Spleen (tissue), 11 donors: Measurements from ENCODE around the gene WNT9B. TPM values are rescaled to one million over a fixed set of nuclear protein-coding genes. Genes with fewer than 3 reads are reported as not detected.

Experiments
- DNase-seq: peaks from one replicate; pipeline ENCODE4 v3.0.0-alpha.2; 2020
- H3K27ac ChIP-seq, 8 donors: fragments of 200-600 bp; sonication (generic) in 7 of 8; 1 replicate in 4 of 8; 2 replicates in 4 of 8; pipeline versions ENCODE4 v1.5.0 to v1.8.0; 2016 to 2021; ENCODE audit warnings: inconsistent platforms in 4 of 8, mild to moderate bottlenecking in 4 of 8, moderate library complexity in 1 of 8
- H3K27me3 ChIP-seq, 7 donors: fragments of 200-600 bp; sonication (generic) in 6 of 7; replicated peaks in 1 of 7; 1 replicate in 4 of 7; 2 replicates in 3 of 7; pipeline versions ENCODE4 v1.5.0 to v1.8.0; 2016 to 2021; ENCODE audit warnings: inconsistent platforms in 3 of 7, mild to moderate bottlenecking in 1 of 7
- H3K36me3 ChIP-seq, 6 donors: fragments of 200-600 bp; sonication (generic) in 5 of 6; 1 replicate in 4 of 6; 2 replicates in 2 of 6; pipeline versions ENCODE4 v1.5.0 to v1.8.0; 2016 to 2021; ENCODE audit warnings: inconsistent platforms in 2 of 6
- H3K4me1 ChIP-seq, 6 donors: fragments of 200-600 bp; sonication (generic) in 5 of 6; 1 replicate in 3 of 6; 2 replicates in 3 of 6; pipeline versions ENCODE4 v1.5.0 to v1.8.0; 2016 to 2021; ENCODE audit warnings: inconsistent platforms in 3 of 6
- H3K4me3 ChIP-seq, 8 donors: fragments of 200-600 bp; sonication (generic) in 7 of 8; 1 replicate in 4 of 8; 2 replicates in 4 of 8; pipeline versions ENCODE4 v1.5.0 to v1.8.0; 2016 to 2021; ENCODE audit warnings: inconsistent platforms in 4 of 8, mild to moderate bottlenecking in 4 of 8, moderate library complexity in 2 of 8
- H3K9me3 ChIP-seq, 8 donors: fragments of 200-600 bp; sonication (generic) in 7 of 8; 1 replicate in 4 of 8; 2 replicates in 4 of 8; pipeline versions ENCODE4 v1.5.0 to v1.8.0; 2016 to 2021; ENCODE audit warnings: inconsistent platforms in 4 of 8
- POLR2A ChIP-seq, 3 donors: fragments of 450-650 bp; IDR thresholded peaks; one replicate each; pipeline ENCODE4 v1.5.1; 2017; ENCODE audit warnings: antibody characterized with exemption in 3 of 3, mild to moderate bottlenecking in 1 of 3
- POLR2AphosphoS5 ChIP-seq, 3 donors: sonication (generic); formaldehyde crosslinking; IDR thresholded peaks; one replicate each; pipeline ENCODE4 v1.5.1; 2017; ENCODE audit warnings: antibody characterized with exemption in 3 of 3
- WGBS, 5 donors: extraction: QIAGEN DNeasy Blood & Tissue Kit in 3 of 5; methylation state at CpG; one replicate each; pipeline versions ENCODE4 v1.1.5 to v1.1.7; 2013 to 2018; 5-methylcytosine and 5-hydroxymethylcytosine counted together
- intact Hi-C: fragments of 100-400 bp; cut with DNase I; formaldehyde crosslinking; loops from one replicate; pipeline ENCODE4 v1.15.0; 2023; ENCODE audit warnings: low total_unique reads
- polyA plus RNA-seq, 3 donors: library from polyadenylated mRNA; stranded (reverse); fragments of 200-250 nt; gene quantifications; one replicate each; pipeline ENCODE4 v1.2.1, GENCODE V29; 2013
- total RNA-seq, 7 donors: library from RNA; depleted of rRNA in 3 of 7; stranded (reverse); fragments of >200 nt in 3 of 7; fragmentation: NEBNext Ultra II Directional in 4 of 7; extraction: Animal tissue kit (Norgen Biotek cat#: 25700) in 4 of 7; gene quantifications; one replicate each; pipeline versions ENCODE4 v1.1.0 to v1.2.1, GENCODE V29; 2016 to 2021
- TF ChIP-seq, protein P1 (sequence below), 11 experiments: fragments of 200-600 bp in 7 of 11; fragments of 450-650 bp in 4 of 11; sonication (generic) in 4 of 11; IDR thresholded peaks in 8 of 11; conservative IDR thresholded peaks in 3 of 11; 1 replicate in 7 of 11; 2 replicates in 4 of 11; pipeline versions ENCODE4 v1.4.0 to v1.8.0; 2016 to 2021; ENCODE audit warnings: antibody characterized with exemption in 11 of 11, inconsistent platforms in 4 of 11, mild to moderate bottlenecking in 1 of 11
- donor health status: healthy with polysubstance abuse.
- donor health status: DM: no; HTN: no; CAD: no; lungs with moderate emphysema.
- donor health status: DM: no; HTN: no; CAD: no.
- donor health status: Bipolar disorder and iron deficiency.
- donor health status: healthy.
- donor health status: DM: no; HTN: no; CAD: no.
- donor health status: DM: yes; HTN: yes; CAD: no.

WNT9B gene
- total and polyA plus RNA-seq, 10 donors: 0.03 to 13.4 (median 0.69) TPM

DNA sequence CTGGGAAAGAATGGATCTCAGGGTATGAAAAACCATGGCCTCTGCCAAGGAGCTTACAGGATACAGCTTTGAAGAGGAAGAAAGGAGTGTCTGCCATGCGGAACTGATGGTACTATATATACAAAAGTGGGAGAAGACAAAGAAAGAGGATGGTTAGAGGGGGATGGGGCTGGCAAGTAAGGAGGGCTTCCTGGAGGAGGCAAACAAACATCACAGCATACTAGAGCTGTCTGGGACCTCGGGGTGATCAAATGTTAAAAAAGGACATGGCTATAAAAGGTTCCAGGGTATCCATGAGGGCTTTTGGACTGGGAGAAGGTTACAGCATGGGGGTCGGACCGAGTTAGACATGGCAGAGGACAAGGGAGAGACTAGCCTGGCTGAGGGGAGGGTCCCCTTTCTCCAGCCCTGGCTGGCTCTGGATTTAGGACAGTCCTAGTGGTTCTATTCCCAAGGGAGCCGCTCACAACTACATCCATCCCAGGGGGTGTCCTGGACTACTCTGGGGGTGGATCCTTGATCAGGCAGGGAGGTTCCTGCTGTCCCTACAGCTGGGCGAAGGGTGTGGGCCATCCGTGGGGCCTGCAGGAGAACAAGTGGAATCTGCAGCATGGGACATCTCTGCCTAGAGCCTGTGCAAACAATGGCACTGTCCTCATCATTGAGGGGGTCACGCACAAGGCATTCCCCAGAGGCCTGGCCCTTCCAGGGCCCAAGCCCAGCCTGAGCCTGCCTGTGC is 12.2 kb downstream of the WNT9B start:
- H3K9me3 ChIP-seq: no peaks in the 10 kb centered on the region
- no peak overlapping the region for H3K4me3 ChIP-seq
- no peak overlapping the region for H3K27ac ChIP-seq
- TF ChIP-seq POLR2AphosphoS5 (IDR thresholded peaks at IDR 0.05): no peak
- no peak for TF ChIP-seq POLR2A (IDR thresholded peaks at IDR 0.05)
- TF ChIP-seq, protein P1, sequence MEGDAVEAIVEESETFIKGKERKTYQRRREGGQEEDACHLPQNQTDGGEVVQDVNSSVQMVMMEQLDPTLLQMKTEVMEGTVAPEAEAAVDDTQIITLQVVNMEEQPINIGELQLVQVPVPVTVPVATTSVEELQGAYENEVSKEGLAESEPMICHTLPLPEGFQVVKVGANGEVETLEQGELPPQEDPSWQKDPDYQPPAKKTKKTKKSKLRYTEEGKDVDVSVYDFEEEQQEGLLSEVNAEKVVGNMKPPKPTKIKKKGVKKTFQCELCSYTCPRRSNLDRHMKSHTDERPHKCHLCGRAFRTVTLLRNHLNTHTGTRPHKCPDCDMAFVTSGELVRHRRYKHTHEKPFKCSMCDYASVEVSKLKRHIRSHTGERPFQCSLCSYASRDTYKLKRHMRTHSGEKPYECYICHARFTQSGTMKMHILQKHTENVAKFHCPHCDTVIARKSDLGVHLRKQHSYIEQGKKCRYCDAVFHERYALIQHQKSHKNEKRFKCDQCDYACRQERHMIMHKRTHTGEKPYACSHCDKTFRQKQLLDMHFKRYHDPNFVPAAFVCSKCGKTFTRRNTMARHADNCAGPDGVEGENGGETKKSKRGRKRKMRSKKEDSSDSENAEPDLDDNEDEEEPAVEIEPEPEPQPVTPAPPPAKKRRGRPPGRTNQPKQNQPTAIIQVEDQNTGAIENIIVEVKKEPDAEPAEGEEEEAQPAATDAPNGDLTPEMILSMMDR (IDR thresholded peaks at IDR 0.05 in 8 of 11, conservative IDR thresholded peaks at IDR 0.05 in 3 of 11): no peak
- no peaks in the 10 kb centered on the region for H3K4me1 ChIP-seq
- DNase-seq: no peak
- 76 to 95% (median 86%) methylated on average over 7 to 8 of the region's 8 CpGs for WGBS, 5 donors
- peaks cover 0 to 32% (median 0%) of the 10 kb centered on the region in 7 donors for H3K27me3 ChIP-seq
- intact Hi-C loops: no loop called here
- no peaks in the 10 kb centered on the region for H3K36me3 ChIP-seq

- peaks cover 0 to 32% (median 0%) of the 10 kb centered on the region in 7 donors for H3K27me3 ChIP-seq
- no peaks in the 10 kb centered on the region for H3K4me1 ChIP-seq
- no peaks in the 10 kb centered on the region for H3K9me3 ChIP-seq
- TF ChIP-seq, protein P1 (IDR thresholded peaks at IDR 0.05 in 8 of 11, conservative IDR thresholded peaks at IDR 0.05 in 3 of 11): no peak
- TF ChIP-seq POLR2AphosphoS5 (IDR thresholded peaks at IDR 0.05): no peak
- TF ChIP-seq POLR2A (IDR thresholded peaks at IDR 0.05): no peak
- H3K4me3 ChIP-seq: no peak overlapping the region
- WGBS, 5 donors: 8 to 17% (median 12%) methylated on average over 8 of the region's 8 CpGs
- no peak for DNase-seq
- no peak overlapping the region for H3K27ac ChIP-seq
- intact Hi-C loops: no loop called here
- no peaks in the 10 kb centered on the region for H3K36me3 ChIP-seq
These were observed 13.7 kb downstream of the WNT9B start for GRCh38 chr17:46865100-46865499.

DNA sequence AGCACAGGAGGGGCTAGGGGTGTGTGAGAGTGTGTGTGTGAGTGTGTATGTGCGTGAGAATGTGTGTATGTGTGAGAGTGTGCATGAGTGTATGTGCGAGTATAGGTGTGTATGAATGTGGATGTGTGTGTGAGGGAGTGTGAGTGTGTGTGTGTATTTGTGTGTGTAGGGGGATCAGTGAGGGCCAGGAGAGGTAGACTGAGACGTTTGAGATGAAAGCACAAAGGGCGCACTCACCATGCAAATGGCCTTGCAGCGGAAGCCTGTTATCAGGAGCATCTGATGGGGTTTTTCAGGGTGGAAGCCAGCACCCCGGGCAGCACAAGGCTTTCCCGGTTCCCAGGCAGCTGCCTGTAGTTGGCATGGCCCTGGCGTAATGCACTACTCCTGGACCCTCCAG is 14.9 kb downstream of the WNT9B start:
- no peak for TF ChIP-seq POLR2AphosphoS5 (IDR thresholded peaks at IDR 0.05)
- TF ChIP-seq, protein P1 (IDR thresholded peaks at IDR 0.05 in 8 of 11, conservative IDR thresholded peaks at IDR 0.05 in 3 of 11): no peak
- TF ChIP-seq POLR2A (IDR thresholded peaks at IDR 0.05): no peak
- Histone ChIP-seq H3K36me3 (no peaks in the 10 kb centered on the region), H3K4me1 (no peaks in the 10 kb centered on the region), H3K27ac (no peak overlapping the region), H3K4me3 (no peak overlapping the region), H3K9me3 (no peaks in the 10 kb centered on the region), H3K27me3 (peaks cover 0 to 32% (median 0%) of the 10 kb centered on the region in 7 donors)
- no peak for DNase-seq
- intact Hi-C loops: no loop called here
- WGBS, 5 donors: 72 to 83% (median 80%) methylated on average over 8 of the region's 8 CpGs

- no peak for TF ChIP-seq POLR2A (IDR thresholded peaks at IDR 0.05)
- TF ChIP-seq, protein P1 (IDR thresholded peaks at IDR 0.05 in 8 of 11, conservative IDR thresholded peaks at IDR 0.05 in 3 of 11): no peak
- Histone ChIP-seq H3K27ac (no peak overlapping the region), H3K4me3 (no peak overlapping the region), H3K9me3 (no peaks in the 10 kb centered on the region), H3K4me1 (no peaks in the 10 kb centered on the region), H3K27me3 (peaks cover 0 to 32% (median 0%) of the 10 kb centered on the region in 7 donors), H3K36me3 (no peaks in the 10 kb centered on the region)
- intact Hi-C loops: no loop called here
- no peak for DNase-seq
These were observed 15.4 kb downstream of the WNT9B start for GRCh38 chr17:46866747-46867146.
